GM20431 (cell line): ENCODE results near the gene GRIA1.
"Not testable (repeated sequence)": the region's sequence is repeated elsewhere in the genome, so short reads cannot be mapped to it uniquely, and the experiment has no call there.

Source experiments
- in situ Hi-C: fragments of 300-500 bp; cut with MseI, MboI; formaldehyde crosslinking; loops from one replicate; pipeline ENCODE4 v1.15.0; 2020; ENCODE audit warnings: low sequenced_read_pairs; ENCODE audit not compliant: unreplicated experiment

The GRIA1 gene

DNA sequence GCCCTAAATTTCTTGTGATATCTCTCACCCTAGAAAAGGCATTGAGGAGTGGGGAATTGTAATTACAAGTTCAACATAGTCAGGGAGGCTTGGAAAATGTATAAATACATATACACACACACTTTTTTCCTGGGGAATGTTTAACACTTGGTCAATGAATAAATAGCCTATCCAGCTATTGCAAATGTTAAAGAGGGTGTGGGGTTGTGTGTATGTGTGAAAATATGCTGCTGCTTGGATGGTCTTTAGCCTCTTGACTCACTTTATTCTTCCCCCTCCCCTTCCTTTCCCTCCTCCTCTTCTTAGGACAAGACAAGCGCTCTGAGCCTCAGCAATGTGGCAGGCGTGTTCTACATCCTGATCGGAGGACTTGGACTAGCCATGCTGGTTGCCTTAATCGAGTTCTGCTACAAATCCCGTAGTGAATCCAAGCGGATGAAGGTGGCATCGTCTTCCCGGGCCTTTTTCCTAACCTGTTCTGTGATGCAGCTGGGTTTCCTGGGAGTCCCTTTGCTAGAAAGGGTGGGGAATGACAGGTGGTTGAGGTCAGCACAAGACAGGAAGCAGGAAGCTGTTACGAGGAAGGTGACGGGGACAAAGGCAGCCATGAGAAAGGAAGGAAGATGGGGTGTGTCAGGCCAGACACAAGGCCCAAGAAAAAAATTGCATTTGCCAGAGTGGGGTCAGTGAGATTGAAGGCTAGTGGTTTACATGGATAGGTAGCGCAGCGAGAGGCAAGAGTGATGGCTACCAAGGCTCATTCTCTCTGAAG, 311.8 kb downstream of the GRIA1 start:
- in situ Hi-C loops = no loop called here

DNA sequence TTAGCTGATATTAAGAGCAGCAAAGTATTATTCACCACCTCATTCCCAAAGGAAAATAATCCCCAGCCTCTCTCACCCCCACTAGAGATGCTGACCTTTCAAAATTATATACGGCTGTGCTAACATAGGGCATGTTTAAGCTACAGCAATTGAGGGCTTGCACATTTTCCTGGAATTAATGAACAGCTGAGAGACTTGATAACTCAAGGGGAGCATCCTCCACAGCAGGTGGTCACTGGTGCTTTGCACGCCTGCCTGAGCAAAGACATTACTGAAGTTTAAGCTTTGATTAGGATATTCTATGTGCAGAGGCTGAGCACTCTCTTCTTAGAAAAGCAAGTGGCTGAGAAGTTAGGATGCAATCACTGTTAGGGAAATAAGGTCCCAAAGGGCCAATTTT, 317.3 kb downstream of the GRIA1 start:
- in situ Hi-C loops = no loop called here

DNA sequence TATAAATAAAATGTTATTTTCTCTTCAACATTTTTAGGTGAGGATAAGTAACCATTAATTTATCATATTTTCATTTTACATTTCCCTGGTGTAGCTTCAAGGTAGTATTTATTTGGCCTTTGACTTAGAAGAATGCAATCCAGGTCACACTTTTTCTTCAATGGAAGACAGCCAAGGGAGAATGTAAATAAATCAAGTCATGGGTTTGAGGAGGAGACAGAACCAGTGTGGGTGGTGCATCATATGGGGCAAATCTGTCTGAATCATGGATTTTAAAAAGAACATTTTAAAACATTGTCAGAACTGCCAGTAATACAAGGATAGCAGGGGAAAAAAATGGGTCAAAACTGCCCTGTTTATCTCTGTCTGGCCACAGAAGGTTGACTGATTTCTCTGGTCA, 318.7 kb downstream of the GRIA1 start:
- in situ Hi-C loops = no loop called here

DNA sequence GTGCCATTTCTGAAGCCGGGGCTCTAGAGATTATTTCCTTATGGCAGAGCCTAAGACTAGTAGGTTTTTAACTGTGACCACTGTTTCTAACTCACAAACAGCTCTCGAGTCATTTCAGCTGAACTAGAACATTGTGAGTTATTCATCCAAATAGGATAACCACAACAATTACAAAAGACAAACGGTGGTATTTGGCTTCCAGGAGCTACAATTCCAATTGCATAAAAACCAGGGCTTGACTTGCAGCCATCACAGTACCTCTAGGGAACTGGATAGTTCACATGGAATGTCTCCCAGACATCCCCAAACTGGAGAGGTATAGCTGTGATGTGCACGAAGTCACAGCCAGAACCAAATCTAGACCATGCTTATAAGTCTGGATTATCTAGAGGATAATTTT, 323.4 kb downstream of the GRIA1 start:
- in situ Hi-C loops = no loop called here

DNA sequence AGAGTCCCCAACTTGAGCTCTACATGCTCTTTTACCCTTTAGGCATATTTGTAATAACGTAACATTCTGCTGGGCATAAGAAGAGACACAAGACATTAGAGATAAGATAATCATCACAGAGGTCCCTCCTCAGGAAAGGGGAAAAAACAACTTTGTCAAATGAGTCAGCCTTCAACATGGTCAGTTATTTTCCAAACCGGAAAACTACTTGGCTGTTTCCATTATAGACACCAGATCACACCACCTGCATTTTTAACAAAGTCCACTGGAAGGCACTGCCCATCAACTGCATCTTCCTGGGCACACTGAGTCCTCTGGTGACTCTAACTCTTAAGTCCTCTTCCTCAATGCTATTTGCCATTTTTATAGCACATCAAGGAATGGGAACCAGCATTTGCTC, 326.4 kb downstream of the GRIA1 start:
- in situ Hi-C loops = no loop called here

DNA sequence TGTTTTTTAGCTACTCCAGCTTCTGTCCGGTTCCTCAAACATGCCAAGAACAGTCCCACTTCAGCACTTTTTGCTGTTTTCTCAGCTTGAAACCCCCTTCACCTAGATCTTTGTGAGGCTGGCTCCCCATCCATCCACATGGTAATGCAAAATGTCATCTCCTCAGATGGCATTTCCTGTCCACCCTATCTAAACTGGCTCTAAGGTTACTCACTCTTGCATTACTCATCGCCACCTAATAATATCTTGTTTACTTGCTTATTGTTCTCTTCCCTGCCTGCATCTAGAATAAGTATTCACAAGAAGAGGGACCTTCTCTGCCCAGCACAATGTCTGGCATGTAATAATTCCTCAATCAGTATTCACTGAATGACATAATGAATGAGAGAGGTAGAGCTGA, 328.2 kb downstream of the GRIA1 start:
- in situ Hi-C loops = no loop called here

DNA sequence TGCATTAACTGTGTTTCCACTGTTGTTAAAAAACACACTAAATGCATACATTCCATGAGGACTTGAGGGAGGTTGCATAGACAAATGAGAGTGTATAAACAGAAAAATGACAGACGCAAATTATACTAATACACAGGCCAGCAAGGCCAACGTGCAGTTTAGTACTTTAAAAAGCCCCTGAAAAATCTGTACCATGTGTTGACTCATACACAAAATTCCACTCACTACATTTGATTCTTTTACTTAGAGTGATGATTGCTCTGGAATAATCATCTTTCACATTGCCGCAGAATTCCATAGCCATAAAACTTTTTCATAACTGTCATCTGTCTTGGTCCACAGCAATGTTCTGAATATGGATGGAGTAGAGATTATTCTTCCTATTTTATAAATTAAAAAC, 332.6 kb downstream of the GRIA1 start:
- in situ Hi-C loops = no loop called here

DNA sequence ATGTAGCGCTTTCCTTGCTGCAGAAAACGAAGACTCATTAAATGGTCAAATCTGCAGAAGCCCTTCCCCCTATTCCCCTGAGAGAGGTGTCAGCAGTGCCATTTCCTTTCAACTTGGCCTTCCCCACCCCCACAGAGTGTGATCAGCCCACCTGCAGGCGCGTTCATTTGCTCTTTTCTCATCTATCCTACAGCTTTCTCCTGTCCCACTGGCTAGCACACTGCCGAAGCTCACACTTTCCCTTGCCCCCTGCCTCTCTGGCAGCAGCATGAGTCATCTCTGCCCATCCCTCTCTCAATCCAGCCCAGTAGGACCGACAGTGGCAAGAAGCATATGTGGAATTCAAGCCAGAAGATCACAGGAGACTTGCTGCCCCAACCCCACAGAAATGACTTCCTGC, 334.4 kb downstream of the GRIA1 start:
- in situ Hi-C loops = no loop called here

DNA sequence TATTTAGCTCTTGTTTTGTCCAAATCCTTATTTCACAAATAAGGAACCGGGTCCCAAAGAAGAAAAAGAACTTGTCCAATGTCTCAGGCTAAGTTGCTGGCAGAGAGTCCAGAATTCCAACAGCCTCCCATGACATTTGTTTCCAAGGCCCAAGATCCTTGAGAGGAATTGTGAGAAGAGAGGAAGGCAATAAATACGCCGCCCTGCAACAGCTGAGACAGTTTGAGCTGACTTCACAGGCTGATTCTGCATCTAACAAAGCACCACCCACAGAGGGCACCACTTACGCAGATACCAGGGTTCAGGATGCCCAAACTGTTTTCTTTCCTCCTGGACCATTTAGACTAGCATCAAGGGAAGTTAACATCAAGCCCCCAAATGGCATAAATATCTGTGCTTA, 336.9 kb downstream of the GRIA1 start:
- in situ Hi-C loops = no loop called here

DNA sequence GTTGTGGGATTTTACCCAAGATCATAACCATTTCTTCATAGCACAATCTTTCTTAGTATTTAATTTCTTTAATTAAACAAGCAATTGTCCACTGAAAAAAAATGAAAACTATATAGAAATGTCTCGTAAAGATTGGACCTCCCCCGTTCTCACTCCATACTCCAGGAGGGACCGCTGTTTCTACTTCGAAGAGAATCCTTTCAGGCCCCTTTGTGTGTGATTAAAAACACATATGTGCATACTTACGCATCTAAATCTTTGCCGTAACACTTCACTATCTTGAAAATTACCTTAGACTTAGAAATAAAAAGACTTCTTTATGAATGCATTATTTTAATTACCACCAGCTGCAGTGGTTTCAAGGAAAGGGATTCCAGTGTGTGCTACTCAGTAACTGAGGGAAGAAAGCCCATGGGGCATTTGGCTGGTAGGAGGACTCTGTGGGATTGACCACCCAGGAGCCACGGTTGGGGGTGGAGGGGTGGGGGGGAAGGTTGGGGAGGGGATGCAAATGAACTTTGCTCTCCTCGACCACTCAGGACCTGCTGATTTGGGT, 339.1 kb downstream of the GRIA1 start:
- in situ Hi-C loops = no loop called here

DNA sequence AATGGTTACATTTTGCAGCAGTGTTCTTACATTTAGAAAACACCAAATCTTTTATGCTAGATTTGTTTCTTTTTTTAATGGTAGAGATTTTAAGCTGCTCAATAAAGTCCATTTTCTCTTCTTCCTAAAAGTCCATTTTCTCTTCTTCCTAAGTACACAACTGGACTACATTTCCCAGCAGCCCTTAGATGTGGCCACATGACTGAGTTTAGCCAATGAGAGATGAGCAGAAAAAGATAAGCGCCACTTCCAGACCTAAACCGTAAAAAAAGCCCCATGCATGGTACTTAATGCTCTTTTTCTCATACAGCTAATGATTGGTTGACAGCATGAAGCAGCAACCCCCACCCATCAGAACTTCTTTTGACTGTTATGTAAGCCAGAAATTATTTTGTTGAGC, 341.5 kb downstream of the GRIA1 start:
- in situ Hi-C loops = no loop called here

DNA sequence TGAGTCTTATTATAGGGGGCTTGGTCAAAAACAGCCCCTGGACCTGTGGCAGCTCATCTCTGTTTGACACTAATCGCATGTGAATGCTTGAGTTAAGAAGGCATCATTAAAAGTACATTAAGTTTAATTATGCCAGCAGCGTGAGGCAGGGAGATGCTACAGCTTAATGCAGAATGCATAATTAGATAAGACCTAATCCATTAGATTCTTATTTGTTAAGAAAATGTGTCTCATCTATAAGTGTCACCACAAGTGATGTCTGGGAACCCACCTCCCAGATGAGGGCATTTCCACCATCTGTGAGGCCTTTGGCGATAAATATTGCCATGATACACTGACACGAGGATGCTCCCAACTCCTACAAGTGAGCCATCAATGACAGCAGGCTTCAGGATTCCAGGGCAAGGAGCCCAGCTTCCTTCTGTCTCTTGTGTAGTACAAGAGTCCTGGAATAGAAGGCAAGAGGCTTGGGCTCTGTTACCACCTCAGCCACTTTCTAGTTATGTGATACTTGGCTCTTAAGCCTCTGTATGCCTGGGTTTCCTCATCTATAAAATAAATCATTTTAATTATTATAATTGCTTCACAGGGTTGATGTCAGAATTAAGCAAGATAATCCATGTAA, 345.5 kb downstream of the GRIA1 start:
- in situ Hi-C loops = no loop called here

DNA sequence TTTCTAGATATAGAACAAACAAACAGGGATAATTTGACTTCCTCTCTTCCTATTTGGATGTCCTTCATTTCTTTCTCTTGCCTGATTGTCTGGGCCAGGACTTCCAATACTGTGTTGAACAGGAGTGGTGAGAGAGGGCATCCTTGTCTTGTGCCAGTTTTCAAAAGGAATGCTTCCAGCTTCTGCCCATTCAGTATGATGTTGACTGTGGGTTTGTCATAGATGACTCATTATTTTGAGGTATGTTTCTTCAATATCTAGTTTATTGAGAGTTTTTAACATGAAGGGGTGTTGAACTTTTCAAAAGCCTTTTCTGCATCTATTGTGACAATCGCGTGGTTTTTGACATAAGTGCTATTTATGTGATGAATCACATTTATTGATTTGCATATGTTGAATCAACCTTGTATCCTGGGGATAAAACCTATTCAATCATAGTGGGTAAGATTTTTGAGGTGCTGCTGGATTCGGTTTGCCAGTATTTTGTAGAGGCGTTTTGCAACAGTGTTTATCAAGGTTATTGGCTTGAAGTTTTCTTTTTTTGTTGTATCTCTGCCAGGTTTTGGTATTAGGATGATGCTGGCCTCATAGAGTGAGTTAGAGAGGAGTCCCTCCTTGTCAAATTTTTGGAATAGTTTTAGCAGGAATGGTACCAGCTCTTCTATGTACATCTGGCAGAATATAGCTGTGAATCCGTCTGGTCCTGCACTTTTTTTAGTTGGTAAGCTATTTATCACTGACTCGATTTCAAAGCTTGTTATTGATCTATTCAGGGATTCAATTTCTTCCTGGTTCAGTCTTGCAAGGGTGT, 359.0 kb downstream of the GRIA1 start:
- in situ Hi-C loops = not testable (repeated sequence)

DNA sequence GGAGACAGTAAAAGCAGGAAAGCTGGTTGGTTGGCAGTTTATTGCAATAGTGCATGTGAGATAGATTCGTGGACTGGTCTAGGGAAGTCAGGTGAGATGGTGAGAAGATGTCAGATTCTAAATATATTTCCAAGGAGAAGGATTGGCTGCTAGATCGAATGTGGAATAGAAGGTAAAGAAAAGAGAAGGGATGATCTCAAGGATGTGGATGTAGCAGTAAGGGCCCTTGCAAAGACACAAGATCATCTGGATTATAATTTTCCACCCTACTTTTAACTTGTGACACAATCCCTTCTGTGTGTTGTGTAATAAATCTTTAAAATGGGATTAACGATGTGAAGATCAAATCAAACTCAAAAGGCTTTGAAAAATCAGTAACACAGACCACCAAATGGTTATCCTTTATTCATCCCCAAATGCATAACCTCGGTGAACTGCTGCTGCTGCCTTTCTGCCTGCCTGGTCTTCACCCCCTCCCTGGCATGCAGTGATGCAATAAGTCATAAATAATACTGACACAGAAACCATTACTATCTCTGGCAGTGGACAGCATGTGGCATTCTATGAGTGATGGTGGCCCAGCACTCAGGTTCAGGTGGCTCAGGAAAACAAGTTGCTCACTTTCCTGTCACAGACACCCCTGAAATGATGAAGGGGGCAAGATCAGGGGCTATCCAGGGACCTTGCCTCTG, 369.9 kb downstream of the GRIA1 start:
- in situ Hi-C loops = no loop called here

DNA sequence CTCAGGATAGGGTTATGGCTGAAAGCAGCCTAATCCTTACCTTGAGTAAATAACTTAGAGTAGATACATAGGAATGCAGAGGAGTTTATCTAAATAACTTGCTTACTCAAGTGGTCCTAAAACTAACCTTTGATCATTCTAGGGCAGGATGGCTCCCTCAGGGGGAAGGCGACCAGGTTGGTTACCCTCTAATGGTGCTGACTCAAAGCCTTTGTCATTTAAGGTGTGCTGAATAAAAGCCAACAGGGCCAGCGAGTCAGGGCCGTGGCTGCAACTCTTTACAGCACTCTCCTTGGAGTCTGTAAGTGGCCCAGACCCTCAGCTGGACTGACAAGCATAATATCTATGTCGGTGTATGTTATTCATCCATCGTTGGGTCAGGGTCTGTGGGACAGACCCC, 372.4 kb downstream of the GRIA1 start:
- in situ Hi-C loops = not testable (repeated sequence)
